GM10266 (cell line): ENCODE measurements around the gene RHNO1.
"Not testable (repeated sequence)": the region's sequence is repeated elsewhere in the genome, so short reads cannot be mapped to it uniquely, and the experiment has no call there.

Experiments used
- DNase-seq: peaks from one replicate; pipeline ENCODE4 v3.0.0; 2012; ENCODE audit errors: extremely low spot score
- CTCF ChIP-seq: IDR thresholded peaks from 2 replicates; pipeline ENCODE4 v1.5.1; 2012; ENCODE audit warnings: mild to moderate bottlenecking, low read depth; ENCODE audit not compliant: control insufficient read depth, insufficient read depth; ENCODE audit errors: missing control alignments

The RHNO1 gene

GRCh38 chr12:2858944-2859421 lies 18.0 kb upstream of the RHNO1 start:
- TF ChIP-seq CTCF, result no peak
- DNase-seq, result no peak

- no peak for TF ChIP-seq CTCF
- DNase-seq, result no peak
Measured at GRCh38 chr12:2860170-2860569, 16.9 kb upstream of the RHNO1 start.

- no peak for DNase-seq
Measured at GRCh38 chr12:2862876-2863275, 14.1 kb upstream of the RHNO1 start.

GRCh38 chr12:2863402-2863801 lies 13.6 kb upstream of the RHNO1 start:
- not testable (repeated sequence) for DNase-seq

More at GRCh38 chr12:2862876-2863275, 14.1 kb upstream of the RHNO1 start:
- TF ChIP-seq CTCF, result no peak

GRCh38 chr12:2864198-2864597 lies 12.8 kb upstream of the RHNO1 start:
- TF ChIP-seq CTCF, result no peak
- DNase-seq, result no peak

- DNase-seq, result not testable (repeated sequence)
Measured at GRCh38 chr12:2868986-2869632, 7.9 kb upstream of the RHNO1 start.

GRCh38 chr12:2876431-2877046 lies 484 bp upstream of the RHNO1 start:
- peak; percentile 58 for DNase-seq
- TF ChIP-seq CTCF, result no peak

- no peak for TF ChIP-seq CTCF
- DNase-seq, result no peak
Measured at GRCh38 chr12:2877953-2878732, 1.1 kb downstream of the RHNO1 start.
